ENCODE results near the gene LDAF1. TPM values are rescaled to one million over a fixed set of nuclear protein-coding genes. Genes with fewer than 3 reads are reported as not detected.

The LDAF1 gene
- total and polyA plus RNA-seq, 2 experiments from 2014 or later = 30.4 to 34.5 TPM

- no peaks in the 10 kb centered on the region for H3K9me2 ChIP-seq (ENCODE audit: insufficient read depth)
- in situ Hi-C loops (cut with MboI) = loop anchor here (10.0 to 25.0 kb wide), 2 partner anchors 109 to 1127 kb away; no protein-coding TSS in a partner anchor
- no peaks in the 10 kb centered on the region for H4K20me1 ChIP-seq (ENCODE audit: insufficient read depth)
- no peaks in the 10 kb centered on the region for H3K9me3 ChIP-seq (ENCODE audit: low read depth)
- WGBS, 2 experiments (ENCODE audit: low coverage in 1 of 2, low lambda C conversion rate in 2 of 2, missing lambda C conversion rate in 2 of 2) = 84 to 89% methylated on average over 12 of the region's 12 CpGs
- H3F3A ChIP-seq (ENCODE audit: insufficient read depth) = no peaks in the 10 kb centered on the region
- H3K27ac ChIP-seq = no peak overlapping the region
- peaks cover 4% of the 10 kb centered on the region for H3K4me1 ChIP-seq (ENCODE audit: insufficient read depth)
- TF ChIP-seq EZH2 (IDR thresholded peaks at IDR 0.05; ENCODE audit: insufficient read depth, poor library complexity, severe bottlenecking) (no peak), EZH2phosphoT487 (IDR thresholded peaks at IDR 0.05; ENCODE audit: insufficient read depth, low read depth) (no peak)
- H3K79me2 ChIP-seq (ENCODE audit: insufficient read depth) = no peaks in the 10 kb centered on the region
- H3K9ac ChIP-seq = no peak overlapping the region
- peaks cover 13% of the 10 kb centered on the region; the same call in 1 of the 2 replicates for H3K36me3 ChIP-seq (ENCODE audit: low read depth)
- H2AFZ ChIP-seq = no peak overlapping the region
- DNase-seq = no peak
- no peak overlapping the region for H3K4me2 ChIP-seq (ENCODE audit: unreplicated experiment)
- H3K4me3 ChIP-seq = no peak overlapping the region
- H3K27me3 ChIP-seq (replicated peaks; ENCODE audit: insufficient read depth) = no peaks in the 10 kb centered on the region
These were observed 27.3 kb downstream of the LDAF1 start for GRCh38 chr16:21185659-21186325.

- WGBS, 2 experiments (ENCODE audit: low coverage in 1 of 2, low lambda C conversion rate in 2 of 2, missing lambda C conversion rate in 2 of 2) = 79 to 86% methylated on average over 4 of the region's 4 CpGs
- in situ Hi-C loops (cut with MboI) = loop anchor here (10.0 to 25.0 kb wide), 2 partner anchors 108 to 1126 kb away; no protein-coding TSS in a partner anchor
These were observed 27.8 kb downstream of the LDAF1 start for GRCh38 chr16:21186326-21186691.

GRCh38 chr16:21189311-21189710, 30.8 kb downstream of the LDAF1 start:
- in situ Hi-C loops (cut with MboI) = loop anchor here (10.0 to 25.0 kb wide), 2 partner anchors 105 to 1123 kb away; no protein-coding TSS in a partner anchor
- Histone ChIP-seq H3K4me3 (no peak overlapping the region), H4K20me1 (ENCODE audit: insufficient read depth) (no peaks in the 10 kb centered on the region), H3K27ac (no peak overlapping the region), H2AFZ (no peak overlapping the region), H3K9ac (no peak overlapping the region), H3K36me3 (ENCODE audit: low read depth) (no peaks in the 10 kb centered on the region), H3K9me2 (ENCODE audit: insufficient read depth) (no peaks in the 10 kb centered on the region), H3K4me1 (ENCODE audit: insufficient read depth) (peaks cover 4% of the 10 kb centered on the region), H3K27me3 (replicated peaks; ENCODE audit: insufficient read depth) (0 out of 2 replicates have a peak, but pooled peaks cover 7% of the 10 kb centered on the region), H3K9me3 (ENCODE audit: low read depth) (no peaks in the 10 kb centered on the region), H3K79me2 (ENCODE audit: insufficient read depth) (no peaks in the 10 kb centered on the region), H3F3A (ENCODE audit: insufficient read depth) (peaks cover 2% of the 10 kb centered on the region; the same call in 1 of the 2 replicates), H3K4me2 (ENCODE audit: unreplicated experiment) (no peak overlapping the region)
- 56 to 73% methylated on average over 5 of the region's 5 CpGs for WGBS, 2 experiments (ENCODE audit: low coverage in 1 of 2, low lambda C conversion rate in 2 of 2, missing lambda C conversion rate in 2 of 2)
- TF ChIP-seq EZH2phosphoT487 (IDR thresholded peaks at IDR 0.05; ENCODE audit: insufficient read depth, low read depth) (no peak), EZH2 (IDR thresholded peaks at IDR 0.05; ENCODE audit: insufficient read depth, poor library complexity, severe bottlenecking) (no peak)
- no peak for DNase-seq

More at GRCh38 chr16:21186326-21186691, 27.8 kb downstream of the LDAF1 start:
- Histone ChIP-seq H3K4me3 (no peak overlapping the region), H3K27me3 (replicated peaks; ENCODE audit: insufficient read depth) (no peaks in the 10 kb centered on the region), H3K9me3 (ENCODE audit: low read depth) (no peaks in the 10 kb centered on the region), H4K20me1 (ENCODE audit: insufficient read depth) (no peaks in the 10 kb centered on the region), H3K36me3 (ENCODE audit: low read depth) (peaks cover 8% of the 10 kb centered on the region; the same call in 1 of the 2 replicates), H2AFZ (no peak overlapping the region), H3F3A (ENCODE audit: insufficient read depth) (no peaks in the 10 kb centered on the region), H3K27ac (no peak overlapping the region), H3K9ac (no peak overlapping the region), H3K9me2 (ENCODE audit: insufficient read depth) (no peaks in the 10 kb centered on the region), H3K79me2 (ENCODE audit: insufficient read depth) (no peaks in the 10 kb centered on the region), H3K4me2 (ENCODE audit: unreplicated experiment) (no peak overlapping the region), H3K4me1 (ENCODE audit: insufficient read depth) (peaks cover 4% of the 10 kb centered on the region)
- no peak for TF ChIP-seq EZH2 (IDR thresholded peaks at IDR 0.05; ENCODE audit: insufficient read depth, poor library complexity, severe bottlenecking)
- no peak for TF ChIP-seq EZH2phosphoT487 (IDR thresholded peaks at IDR 0.05; ENCODE audit: insufficient read depth, low read depth)
- DNase-seq = no peak

- no peak overlapping the region for H3K4me2 ChIP-seq (ENCODE audit: unreplicated experiment)
- WGBS, 2 experiments (ENCODE audit: low coverage in 1 of 2, low lambda C conversion rate in 2 of 2, missing lambda C conversion rate in 2 of 2) = 88 to 89% methylated on average over 4 of the region's 4 CpGs
- no peak overlapping the region for H3K27ac ChIP-seq
- H3K79me2 ChIP-seq (ENCODE audit: insufficient read depth) = no peaks in the 10 kb centered on the region
- in situ Hi-C loops (cut with MboI) = loop anchor here (25.0 kb wide), 1 partner anchor 1122 kb away; no protein-coding TSS in a partner anchor
- DNase-seq = no peak
- H3K9me3 ChIP-seq (ENCODE audit: low read depth) = no peaks in the 10 kb centered on the region
- no peaks in the 10 kb centered on the region for H3K9me2 ChIP-seq (ENCODE audit: insufficient read depth)
- H3K9ac ChIP-seq = no peak overlapping the region
- no peaks in the 10 kb centered on the region for H3K36me3 ChIP-seq (ENCODE audit: low read depth)
- TF ChIP-seq EZH2 (IDR thresholded peaks at IDR 0.05; ENCODE audit: insufficient read depth, poor library complexity, severe bottlenecking) (no peak), EZH2phosphoT487 (IDR thresholded peaks at IDR 0.05; ENCODE audit: insufficient read depth, low read depth) (no peak)
- no peaks in the 10 kb centered on the region for H4K20me1 ChIP-seq (ENCODE audit: insufficient read depth)
- 0 out of 2 replicates have a peak, but pooled peaks cover 7% of the 10 kb centered on the region for H3K27me3 ChIP-seq (replicated peaks; ENCODE audit: insufficient read depth)
- peaks cover 9% of the 10 kb centered on the region for H3F3A ChIP-seq (ENCODE audit: insufficient read depth)
- H3K4me3 ChIP-seq = no peak overlapping the region
- no peak overlapping the region for H2AFZ ChIP-seq
- H3K4me1 ChIP-seq (ENCODE audit: insufficient read depth) = peaks cover 10% of the 10 kb centered on the region
These were observed 31.5 kb downstream of the LDAF1 start for GRCh38 chr16:21190013-21190412.

All from GM23248 (cell line).